SH-SY5Y (cell line): Measurements from ENCODE around the gene PSMC4.

Experiments
- GATA2 ChIP-seq: IDR thresholded peaks from 2 replicates; pipeline ENCODE4 v1.6.1; 2011; ENCODE audit warnings: mild to moderate bottlenecking, low read depth, low read length
- GATA3 ChIP-seq: IDR thresholded peaks from 2 replicates; pipeline ENCODE4 v1.6.1; 2011; ENCODE audit warnings: low read depth, mild to moderate bottlenecking, low read length, moderate library complexity

DNA sequence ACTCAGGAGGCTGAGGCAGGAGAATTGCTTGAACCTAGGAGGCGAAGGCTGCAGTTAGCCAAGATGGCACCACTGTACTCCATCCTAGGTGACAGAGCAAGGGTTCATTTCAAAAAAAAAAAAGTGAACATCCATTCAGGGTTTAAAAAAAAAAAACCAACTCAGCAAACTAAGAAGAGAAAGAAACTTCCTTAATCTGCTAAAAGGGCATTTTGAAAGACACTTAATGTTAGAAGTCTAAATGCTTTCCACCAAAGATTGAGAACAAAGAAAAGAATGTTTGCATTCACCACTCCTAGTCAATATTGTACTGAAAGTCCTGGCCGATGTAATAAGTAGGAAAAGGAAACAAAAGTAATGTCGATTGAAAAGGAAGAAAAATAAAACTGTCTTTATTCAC is 7.1 kb upstream of the PSMC4 start:
- TF ChIP-seq GATA2 (no peak), GATA3 (no peak)
